M059J (cell line): Measurements from ENCODE around the gene ARHGAP4. TPM values are rescaled to one million over a fixed set of nuclear protein-coding genes. Genes with fewer than 3 reads are reported as not detected.

ENCODE experiments used
- DNase-seq: peaks from one replicate; pipeline ENCODE4 v3.0.0-alpha.2; 2012; ENCODE audit warnings: low read depth
- total RNA-seq: library from RNA; depleted of rRNA; stranded (reverse); fragments of >200 nt; shearing (Covaris generic); gene quantifications from 2 replicates; pipeline ENCODE4 v1.2.3, GENCODE V29; 2014

ARHGAP4 gene
- total RNA-seq, 1 experiment from 2014 or later: 3.1 TPM

GRCh38 chrX:153945956-153946943 is 20.2 kb upstream of the ARHGAP4 start:
- peak; percentile 61 for DNase-seq

- no peak for DNase-seq
These were observed 18.7 kb upstream of the ARHGAP4 start for GRCh38 chrX:153944800-153945150.

- DNase-seq: no peak
These were observed 18.2 kb upstream of the ARHGAP4 start, which contains the start of gene RENBP for GRCh38 chrX:153944140-153944799. TSS of gene RENBP (minus strand) at chrX:153944643. CDS start at chrX:153944610, 33 bp downstream.

- no peak for DNase-seq
These were observed 15.5 kb upstream of the ARHGAP4 start for GRCh38 chrX:153941336-153942252.

- DNase-seq: no peak
These were observed 13.5 kb upstream of the ARHGAP4 start for GRCh38 chrX:153939573-153939972.

GRCh38 chrX:153938226-153938786 is 12.2 kb upstream of the ARHGAP4 start:
- DNase-seq: no peak

- no peak for DNase-seq
These were observed 11.0 kb upstream of the ARHGAP4 start for GRCh38 chrX:153937056-153937455.

GRCh38 chrX:153935326-153935851 is 9.3 kb upstream of the ARHGAP4 start:
- no peak for DNase-seq

- peak; percentile 81 for DNase-seq
These were observed 8.8 kb upstream of the ARHGAP4 start, which contains the start of gene NAA10 for GRCh38 chrX:153934762-153935325. TSS of gene NAA10 (minus strand) at chrX:153935037. CDS start at chrX:153934904, 133 bp downstream.

- DNase-seq: no peak
These were observed 8.2 kb upstream of the ARHGAP4 start for GRCh38 chrX:153934148-153934761.

- DNase-seq: peak; percentile 67
These were observed 7.7 kb upstream of the ARHGAP4 start for GRCh38 chrX:153933748-153934147.

- DNase-seq: no peak
These were observed 6.3 kb upstream of the ARHGAP4 start for GRCh38 chrX:153932220-153932915.

GRCh38 chrX:153931748-153932147 is 5.7 kb upstream of the ARHGAP4 start:
- no peak for DNase-seq

GRCh38 chrX:153931151-153931550 is 5.1 kb upstream of the ARHGAP4 start:
- no peak for DNase-seq

- no peak for DNase-seq
These were observed 4.2 kb upstream of the ARHGAP4 start for GRCh38 chrX:153930011-153930910.

GRCh38 chrX:153929576-153929975 is 3.5 kb upstream of the ARHGAP4 start:
- no peak for DNase-seq

- no peak for DNase-seq
These were observed 2.8 kb upstream of the ARHGAP4 start for GRCh38 chrX:153928846-153929245.

- DNase-seq: peak; percentile 99
These were observed 2.1 kb upstream of the ARHGAP4 start for GRCh38 chrX:153927922-153928760.
